22Rv1 (cell line): Measurements from ENCODE around the gene RANBP1.

Experiments used
- H3K27ac ChIP-seq: fragments of 450-650 bp; 2 replicates; pipeline ENCODE4 v1.5.1; 2017
- ZFX ChIP-seq: fragments of 450-650 bp; IDR thresholded peaks from 2 replicates; pipeline ENCODE4 v1.6.1; 2017; ENCODE audit warnings: antibody characterized with exemption, borderline replicate concordance
- TF ChIP-seq, protein P1 (sequence below): fragments of 450-650 bp; IDR thresholded peaks from 2 replicates; pipeline ENCODE4 v1.5.1; 2017; ENCODE audit warnings: mild to moderate bottlenecking

RANBP1 gene

DNA sequence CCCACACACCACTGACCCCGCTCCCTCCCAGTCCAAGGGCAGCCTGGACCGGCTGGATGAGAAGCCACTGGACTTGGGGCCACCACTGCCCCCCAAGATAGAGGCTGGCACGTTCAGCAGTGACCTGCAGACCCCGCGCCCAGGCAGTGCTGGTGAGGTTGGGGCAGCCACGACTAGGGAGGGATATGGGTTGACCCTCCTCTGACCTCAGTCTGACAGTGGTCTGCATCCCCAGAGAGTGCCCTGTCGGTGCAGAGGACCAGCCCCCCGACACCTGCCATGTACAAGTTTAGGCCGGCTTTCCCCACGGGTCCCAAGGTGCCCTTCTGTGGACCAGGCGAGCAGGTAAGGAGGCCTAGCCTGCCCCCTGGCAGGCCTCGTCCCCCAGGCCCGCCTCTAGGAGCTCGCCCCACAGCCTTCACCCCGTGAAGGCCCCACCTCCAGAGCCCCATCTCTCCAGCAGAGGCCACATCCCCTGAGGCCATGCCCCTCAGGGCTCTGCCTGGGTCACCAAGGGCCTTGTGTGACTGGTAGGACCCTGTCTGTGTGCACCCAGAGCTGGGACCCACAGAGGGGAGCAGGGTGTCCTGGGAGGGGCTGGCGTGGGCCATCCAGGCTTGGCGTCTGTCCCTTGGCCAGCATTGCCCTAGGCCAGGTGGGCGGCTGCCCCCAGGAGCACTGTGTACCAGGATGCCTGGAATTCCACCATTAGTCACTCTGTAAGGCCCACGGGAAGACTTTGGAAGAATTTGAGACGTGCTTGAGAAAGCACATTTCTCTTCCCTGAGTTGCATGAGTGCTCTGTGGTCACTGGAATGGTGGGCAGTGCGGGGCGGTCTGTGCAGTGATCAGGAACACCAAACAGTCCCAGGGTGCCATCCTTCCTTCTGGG is 25.5 kb downstream of the RANBP1 start:
- H3K27ac ChIP-seq = no peak overlapping the region
- TF ChIP-seq, protein P1, sequence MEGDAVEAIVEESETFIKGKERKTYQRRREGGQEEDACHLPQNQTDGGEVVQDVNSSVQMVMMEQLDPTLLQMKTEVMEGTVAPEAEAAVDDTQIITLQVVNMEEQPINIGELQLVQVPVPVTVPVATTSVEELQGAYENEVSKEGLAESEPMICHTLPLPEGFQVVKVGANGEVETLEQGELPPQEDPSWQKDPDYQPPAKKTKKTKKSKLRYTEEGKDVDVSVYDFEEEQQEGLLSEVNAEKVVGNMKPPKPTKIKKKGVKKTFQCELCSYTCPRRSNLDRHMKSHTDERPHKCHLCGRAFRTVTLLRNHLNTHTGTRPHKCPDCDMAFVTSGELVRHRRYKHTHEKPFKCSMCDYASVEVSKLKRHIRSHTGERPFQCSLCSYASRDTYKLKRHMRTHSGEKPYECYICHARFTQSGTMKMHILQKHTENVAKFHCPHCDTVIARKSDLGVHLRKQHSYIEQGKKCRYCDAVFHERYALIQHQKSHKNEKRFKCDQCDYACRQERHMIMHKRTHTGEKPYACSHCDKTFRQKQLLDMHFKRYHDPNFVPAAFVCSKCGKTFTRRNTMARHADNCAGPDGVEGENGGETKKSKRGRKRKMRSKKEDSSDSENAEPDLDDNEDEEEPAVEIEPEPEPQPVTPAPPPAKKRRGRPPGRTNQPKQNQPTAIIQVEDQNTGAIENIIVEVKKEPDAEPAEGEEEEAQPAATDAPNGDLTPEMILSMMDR = no peak
- TF ChIP-seq ZFX = no peak

DNA sequence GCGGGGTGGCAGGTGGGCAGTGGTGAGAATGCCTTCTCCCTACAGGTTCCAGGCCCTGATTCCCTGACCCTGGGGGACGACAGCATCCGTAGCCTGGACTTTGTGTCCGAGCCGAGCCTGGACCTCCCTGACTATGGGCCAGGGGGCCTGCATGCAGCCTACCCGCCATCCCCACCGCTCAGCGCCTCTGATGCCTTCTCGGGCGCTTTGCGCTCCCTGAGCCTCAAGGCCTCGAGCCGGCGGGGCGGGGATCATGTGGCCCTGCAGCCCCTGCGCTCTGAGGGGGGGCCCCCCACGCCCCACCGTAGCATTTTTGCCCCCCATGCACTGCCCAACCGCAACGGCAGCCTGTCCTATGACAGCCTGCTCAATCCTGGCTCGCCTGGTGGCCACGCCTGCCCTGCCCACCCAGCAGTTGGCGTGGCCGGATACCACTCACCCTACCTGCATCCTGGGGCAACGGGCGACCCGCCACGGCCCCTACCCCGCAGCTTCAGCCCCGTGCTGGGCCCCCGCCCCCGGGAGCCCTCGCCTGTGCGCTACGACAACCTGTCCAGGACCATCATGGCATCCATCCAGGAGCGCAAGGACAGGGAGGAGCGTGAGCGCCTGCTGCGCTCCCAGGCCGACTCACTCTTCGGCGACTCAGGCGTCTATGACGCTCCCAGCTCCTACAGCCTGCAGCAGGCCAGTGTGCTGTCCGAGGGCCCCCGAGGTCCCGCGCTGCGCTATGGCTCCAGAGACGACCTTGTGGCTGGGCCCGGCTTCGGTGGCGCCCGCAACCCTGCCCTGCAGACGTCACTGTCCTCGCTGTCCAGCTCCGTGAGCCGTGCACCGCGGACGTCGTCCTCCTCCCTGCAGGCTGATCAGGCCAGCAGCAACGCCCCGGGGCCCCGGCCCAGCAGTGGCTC is 27.1 kb downstream of the RANBP1 start:
- TF ChIP-seq ZFX = no peak
- TF ChIP-seq, protein P1 = no peak
- H3K27ac ChIP-seq = no peak overlapping the region

DNA sequence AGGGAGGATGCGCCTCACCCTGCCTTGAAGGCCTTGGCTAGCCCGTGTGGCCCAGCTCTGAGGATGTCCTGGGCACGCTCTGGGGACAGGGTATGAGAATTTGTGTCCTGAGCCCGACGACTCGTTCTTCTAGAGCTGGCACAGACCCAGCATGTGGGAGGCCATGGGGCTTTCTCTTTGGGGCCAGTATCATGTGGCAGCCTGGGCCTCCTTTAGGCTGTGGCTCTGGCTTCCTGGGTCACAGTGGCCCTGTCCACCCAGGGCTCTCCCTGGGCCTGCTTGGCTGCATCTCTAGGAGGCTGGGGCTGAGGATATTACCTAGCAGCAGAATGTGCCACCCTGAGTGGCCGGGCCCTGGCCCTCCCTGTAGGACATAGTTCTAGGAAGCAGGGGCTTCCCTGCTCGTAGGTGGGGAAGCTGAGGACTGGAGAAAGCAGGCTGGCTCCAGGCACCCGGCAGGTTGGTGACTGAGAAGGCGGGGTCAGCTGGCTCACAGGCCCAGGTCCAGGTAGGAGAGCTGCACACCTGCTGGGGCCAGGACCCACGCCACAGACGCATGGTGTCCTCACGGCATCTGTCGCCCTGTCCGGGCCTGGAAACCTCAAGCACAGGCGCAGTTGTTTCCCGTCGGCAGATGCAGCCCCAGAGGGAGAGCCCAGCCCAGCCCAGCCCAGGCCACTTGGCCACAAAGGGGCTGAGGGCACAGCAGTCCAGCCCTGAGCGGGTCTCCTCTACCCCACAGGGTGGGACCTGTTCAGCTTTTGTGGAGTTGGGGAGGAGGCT is 28.2 kb downstream of the RANBP1 start:
- no peak overlapping the region for H3K27ac ChIP-seq
- TF ChIP-seq ZFX = no peak
- TF ChIP-seq, protein P1 = no peak

DNA sequence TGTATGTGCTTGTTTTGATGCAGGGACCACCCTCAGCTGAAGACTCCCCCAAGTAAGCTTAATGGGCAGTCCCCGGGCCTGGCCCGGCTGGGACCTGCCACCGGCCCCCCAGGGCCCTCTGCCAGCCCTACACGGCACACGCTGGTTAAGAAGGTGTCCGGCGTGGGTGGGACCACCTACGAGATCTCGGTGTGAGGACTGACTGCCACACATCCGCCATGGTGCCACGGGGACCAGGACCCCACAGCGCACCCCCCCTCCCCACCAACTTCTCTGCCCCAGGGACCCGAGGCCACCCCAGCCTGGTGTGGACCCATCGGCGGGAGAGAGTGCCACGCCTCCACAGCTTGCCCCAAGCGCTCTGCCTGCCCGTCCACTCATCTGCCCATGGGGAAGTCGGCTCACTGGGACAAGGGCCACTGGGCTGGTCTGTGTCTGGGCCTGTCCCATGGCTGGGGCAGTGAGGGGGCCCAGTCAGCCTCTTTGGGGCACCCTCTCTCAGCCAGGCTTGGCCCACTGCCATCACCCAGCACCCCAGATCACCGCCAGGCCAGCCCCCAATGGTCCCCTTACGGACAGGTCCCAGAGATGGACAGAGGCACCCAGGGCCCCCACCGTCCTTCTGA is 29.4 kb downstream of the RANBP1 start:
- H3K27ac ChIP-seq = no peak overlapping the region
- TF ChIP-seq, protein P1 = no peak
- TF ChIP-seq ZFX = no peak

DNA sequence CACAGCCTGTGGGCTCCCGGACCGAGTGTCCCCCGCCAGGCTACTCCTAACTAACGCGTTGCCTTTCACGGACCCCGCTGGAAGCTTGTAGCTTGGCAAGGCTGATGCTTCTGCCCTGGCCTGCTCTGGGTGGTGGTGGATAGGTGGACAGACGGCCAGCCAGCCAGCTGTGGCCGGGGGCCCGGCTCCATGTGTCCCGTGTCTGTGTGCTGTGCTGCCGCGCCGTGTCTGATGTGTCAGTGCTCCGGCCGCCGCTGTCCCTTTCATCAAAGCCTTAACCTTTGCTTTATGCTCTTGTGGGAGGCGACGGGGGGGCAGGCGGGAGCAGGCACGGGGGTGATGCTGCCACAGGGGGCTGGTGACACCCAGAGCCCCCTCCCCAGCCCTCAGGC is 29.9 kb downstream of the RANBP1 start:
- no peak overlapping the region for H3K27ac ChIP-seq
- no peak for TF ChIP-seq ZFX
- TF ChIP-seq, protein P1 = no peak

DNA sequence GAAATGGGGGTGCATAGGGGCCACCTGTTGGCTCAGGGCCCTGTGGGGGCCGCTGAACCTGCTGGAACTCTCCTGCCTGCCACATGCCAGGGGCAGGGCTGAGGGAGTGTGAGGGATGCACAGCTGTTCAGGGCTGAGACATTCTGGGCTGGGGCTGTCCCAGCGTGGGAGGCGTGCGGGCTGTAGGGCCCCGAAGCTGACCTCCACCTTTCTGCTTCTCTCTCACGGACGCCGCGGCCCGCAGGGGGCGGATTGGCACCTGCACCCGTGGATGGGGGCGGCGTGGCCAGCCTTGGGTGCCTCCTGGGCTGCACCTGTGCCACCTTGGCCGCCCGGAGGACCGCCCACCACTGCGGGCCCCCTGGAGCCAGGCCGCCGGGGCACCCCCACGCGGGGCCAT is 30.9 kb downstream of the RANBP1 start:
- TF ChIP-seq ZFX = no peak
- TF ChIP-seq, protein P1 = no peak
- H3K27ac ChIP-seq = no peak overlapping the region
